HG02642 (cell line): Measurements from ENCODE around the gene CES5A.
"Not testable (repeated sequence)": the region's sequence is repeated elsewhere in the genome, so short reads cannot be mapped to it uniquely, and the experiment has no call there.

ENCODE experiments used
- ATAC-seq: cut with Tn5 transposase; IDR thresholded peaks from one replicate; pipeline ENCODE4 v1.9.1; 2021; ENCODE audit warnings: mild to moderate bottlenecking; ENCODE audit not compliant: unreplicated experiment, poor library complexity

The CES5A gene

GRCh38 chr16:55875273-55875672 is at the start of gene CES5A:
TSS of gene CES5A (minus strand) at chr16:55875373. CDS start at chr16:55875221, 152 bp downstream.
- no peak for ATAC-seq

GRCh38 chr16:55922662-55923061 is 47.5 kb upstream of the CES5A start:
- no peak for ATAC-seq

- ATAC-seq: no peak
These were observed 42.4 kb upstream of the CES5A start for GRCh38 chr16:55917373-55918160.

DNA sequence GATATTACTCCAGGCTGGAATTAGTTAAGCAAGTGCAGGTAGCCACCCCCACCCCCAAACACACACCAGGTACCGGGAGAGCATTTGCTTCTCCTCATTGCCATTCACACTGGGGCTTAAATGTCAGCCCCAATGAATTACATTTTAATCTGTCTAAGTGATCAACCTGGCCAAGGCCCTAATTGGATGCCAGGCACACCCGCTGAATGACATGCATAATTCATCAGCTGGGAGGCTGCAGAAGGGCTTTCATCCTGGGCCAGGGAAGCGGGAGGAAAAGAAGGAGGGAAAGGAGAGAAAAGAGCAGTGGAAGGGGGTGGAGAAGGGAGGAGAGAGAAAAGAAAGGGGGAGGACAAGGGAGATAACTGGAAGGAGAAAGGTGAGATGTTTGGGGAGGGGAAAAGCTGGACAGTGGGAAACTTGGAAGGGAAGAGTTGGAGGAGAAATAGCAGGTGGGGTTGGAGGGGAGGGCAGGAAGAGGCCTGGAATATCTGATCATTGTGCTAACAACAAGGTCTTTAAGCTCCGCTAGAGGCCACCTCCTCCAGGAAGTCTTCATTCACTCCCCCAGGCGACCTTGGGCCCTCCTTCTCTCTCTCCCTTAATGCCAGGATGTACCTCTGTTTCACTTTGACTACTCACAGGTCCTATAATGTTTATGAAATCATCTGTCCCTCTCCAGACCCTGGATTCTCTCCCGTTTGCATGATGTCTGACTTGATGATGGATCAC is 40.1 kb upstream of the CES5A start:
- ATAC-seq: no peak

DNA sequence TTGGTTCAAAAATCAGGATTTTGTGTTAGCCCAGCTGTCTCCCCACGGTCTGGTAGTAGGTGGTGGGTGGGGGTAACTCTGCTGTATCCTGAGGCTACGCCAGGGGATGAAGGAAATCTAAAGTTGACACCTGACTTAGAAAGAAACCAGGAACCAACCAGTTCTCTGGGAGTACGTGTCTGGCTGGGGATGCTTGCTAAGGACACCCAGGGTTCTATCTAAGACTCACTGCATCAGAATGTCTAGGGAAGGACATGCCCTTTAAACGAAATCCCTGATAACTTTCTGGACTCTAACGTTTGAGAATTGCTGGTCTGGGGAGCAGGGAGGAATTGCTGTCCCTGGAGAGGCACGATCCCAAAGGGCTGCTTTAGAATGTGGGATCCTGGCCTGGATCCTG is 39.2 kb upstream of the CES5A start:
- ATAC-seq: no peak

DNA sequence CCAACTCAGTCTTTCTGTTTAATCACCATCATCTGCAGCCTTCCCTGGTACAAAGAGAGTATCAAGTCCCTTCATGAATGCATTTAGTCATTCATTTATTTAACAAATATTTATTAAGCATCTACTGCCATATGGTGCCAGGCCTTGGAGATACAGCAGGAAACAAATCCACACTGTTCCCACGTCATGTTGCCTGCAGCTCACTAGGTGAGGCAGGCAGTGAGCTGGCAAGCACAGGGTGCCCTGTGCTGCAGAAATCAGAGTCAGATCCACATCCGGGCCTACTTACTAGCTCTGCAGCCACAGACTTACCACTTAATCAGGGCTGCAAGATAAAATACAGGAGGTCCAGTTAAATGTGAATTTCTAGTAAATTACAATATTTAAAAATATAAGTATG is 38.5 kb upstream of the CES5A start:
- no peak for ATAC-seq

DNA sequence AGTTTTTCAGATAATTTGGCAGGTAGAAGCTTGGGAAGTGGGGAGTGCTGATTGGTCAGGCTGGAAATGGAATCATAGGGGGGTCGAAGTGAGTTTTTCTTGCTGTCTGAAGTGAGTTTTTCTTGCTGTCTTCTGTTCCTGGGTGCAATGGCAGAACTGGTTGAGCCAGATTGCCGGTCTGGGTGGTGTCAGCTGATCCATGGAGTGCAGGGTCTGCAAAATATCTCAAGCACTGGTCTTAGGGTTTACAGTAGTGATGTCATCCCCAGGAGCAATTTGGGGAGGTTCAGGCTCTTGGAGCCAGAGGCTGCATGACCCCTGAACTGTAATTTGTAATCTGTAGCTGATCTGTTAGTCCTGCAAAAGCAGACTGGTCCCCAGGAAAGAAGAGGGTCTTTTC is 37.9 kb upstream of the CES5A start:
- not testable (repeated sequence) for ATAC-seq

DNA sequence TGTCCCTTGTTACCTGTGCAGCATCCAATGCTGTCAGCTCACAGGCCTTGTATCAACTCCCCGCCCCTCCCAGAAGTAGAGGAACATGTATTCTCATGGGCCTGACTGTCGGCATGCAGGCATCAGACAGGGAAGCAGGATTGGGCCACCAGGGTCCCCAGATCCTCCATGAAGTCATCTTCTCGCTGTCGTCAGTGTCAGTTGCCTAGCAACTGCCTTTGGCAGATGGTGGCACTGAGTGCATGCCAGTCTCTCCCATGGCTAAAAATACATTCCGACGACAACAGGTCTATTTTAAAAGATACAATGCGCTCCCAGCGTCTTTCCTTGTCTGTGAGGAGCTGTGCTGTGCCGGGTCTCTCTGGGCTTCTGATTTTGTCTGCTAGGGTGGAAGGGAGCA is 36.8 kb upstream of the CES5A start:
- no peak for ATAC-seq

GRCh38 chr16:55911616-55912015 is 36.4 kb upstream of the CES5A start:
- no peak for ATAC-seq

- ATAC-seq: no peak
These were observed 34.7 kb upstream of the CES5A start for GRCh38 chr16:55909876-55910275.

GRCh38 chr16:55908641-55909040 is 33.5 kb upstream of the CES5A start:
- no peak for ATAC-seq

DNA sequence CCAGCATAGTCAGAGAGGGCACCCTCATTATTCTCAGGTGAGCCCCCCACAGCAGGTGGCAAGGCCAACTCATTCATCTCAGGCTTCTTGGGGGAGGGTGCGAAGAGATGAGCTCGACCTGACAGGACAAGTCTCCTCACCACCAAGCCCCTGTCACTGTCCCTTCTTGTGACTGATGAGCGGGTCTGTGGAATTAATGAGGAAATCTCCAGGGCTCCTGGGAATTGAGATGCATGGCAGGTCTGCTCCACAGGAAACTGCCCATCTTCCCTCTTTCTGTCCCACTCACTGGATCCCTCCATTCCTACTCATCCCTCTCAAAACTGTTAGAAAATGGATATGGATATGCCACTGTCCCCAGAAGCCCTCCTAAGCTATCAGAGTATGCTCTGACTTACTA is 32.5 kb upstream of the CES5A start:
- ATAC-seq: no peak

DNA sequence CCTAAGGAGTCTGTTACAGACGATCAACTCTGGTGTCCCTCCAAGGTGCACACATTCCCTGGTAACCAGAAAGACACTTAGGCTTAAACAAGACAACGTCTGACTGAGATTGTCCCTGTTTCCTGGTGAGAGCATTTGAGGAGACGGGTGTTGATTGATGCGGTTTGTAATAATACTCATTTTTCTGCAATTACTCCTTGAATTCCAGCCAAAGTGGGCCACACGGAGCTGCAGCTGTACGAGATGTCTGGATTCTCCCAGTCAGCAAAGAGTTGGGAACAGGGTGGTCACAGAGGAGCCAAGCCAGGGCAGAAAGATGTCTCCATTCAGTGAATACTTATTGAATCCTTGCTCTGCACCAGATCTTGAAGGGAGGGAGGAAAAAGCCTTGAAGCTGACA is 30.9 kb upstream of the CES5A start:
- ATAC-seq: no peak

- ATAC-seq: no peak
These were observed 30.5 kb upstream of the CES5A start for GRCh38 chr16:55905651-55906050.

DNA sequence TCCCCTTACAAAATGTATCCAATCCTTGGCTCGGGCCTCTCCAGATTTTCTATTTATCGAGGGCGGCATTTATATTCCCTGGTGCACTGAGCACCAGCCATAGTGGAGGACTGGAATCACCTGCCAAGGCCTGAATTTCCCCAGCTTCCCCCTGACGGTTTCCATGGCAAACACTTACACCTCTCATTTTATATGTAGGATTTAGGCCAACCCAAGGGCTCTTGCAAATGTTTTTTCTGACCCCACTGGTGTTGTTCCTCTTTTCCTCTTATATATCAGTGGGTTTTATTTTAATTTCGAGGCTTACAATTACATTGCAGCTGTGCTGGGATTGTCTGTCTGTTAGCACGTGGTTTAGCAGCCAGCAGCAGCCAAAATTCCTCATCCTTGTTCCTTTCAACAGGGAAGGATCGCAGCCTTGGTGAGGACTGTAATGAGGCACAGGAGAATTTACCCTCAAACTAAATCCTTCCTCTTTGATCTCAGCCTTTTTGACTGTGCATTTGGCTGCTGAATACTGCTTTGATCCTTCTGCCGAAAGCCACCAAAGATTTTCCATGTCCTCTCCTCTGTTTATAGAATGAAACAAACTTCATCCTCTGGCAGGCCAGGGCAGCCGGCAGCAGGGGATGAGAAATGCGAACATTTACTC is 26.5 kb upstream of the CES5A start:
- no peak for ATAC-seq

DNA sequence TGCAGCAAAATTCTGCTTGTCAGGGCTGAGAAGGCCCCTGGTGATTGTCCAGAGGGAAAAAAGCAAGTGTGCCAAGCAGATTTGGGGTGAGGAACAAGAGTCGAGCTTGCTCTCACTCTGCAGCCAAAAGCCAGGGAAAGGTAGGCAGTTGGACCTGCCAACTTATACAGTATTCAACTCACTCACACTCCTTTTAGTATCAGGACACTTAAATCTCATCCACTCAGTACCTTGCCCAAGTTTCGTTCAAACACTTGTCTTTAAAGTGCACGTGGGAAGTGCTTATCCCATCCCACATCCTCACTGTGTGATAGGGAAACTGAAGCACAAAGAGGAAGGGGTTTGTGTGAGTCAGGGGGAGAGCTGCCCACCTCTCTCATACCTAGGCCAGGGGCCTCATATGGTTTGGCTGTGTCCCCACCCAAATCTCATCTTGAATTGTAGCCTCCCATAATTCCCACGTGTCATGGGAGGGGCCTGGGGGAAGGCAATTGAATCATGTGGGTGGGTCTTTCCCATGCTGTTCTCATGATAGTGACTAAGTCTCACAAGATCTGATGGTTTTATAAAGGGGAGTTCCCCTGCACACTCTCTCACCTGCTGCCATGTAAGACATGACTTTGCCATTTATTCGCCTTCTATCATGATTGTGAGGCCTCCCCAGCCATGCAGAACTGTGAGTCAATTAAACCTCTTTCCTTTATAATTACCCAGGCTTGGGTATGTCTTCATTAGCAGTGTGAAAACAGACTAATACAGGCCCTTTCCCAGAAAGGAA is 25.6 kb upstream of the CES5A start:
- no peak for ATAC-seq

DNA sequence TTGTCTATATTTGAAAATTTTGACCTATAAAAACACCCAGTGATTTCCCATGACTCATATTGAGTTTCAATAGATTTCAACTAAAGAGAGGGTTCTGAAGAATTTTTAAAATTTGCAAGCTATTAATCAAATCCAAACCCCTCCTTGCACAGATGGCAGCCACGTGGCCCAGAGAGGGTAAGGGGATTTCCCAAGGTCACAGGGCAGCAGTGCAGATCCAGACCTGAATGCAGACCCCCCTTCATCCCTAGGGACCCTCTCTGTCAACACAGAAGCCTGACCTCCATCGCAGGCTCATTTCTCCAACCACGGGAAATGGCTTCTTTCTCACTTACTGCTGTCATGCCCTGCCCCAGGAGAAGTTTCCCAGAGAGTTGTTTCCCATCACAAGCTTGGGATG is 24.7 kb upstream of the CES5A start:
- ATAC-seq: no peak

DNA sequence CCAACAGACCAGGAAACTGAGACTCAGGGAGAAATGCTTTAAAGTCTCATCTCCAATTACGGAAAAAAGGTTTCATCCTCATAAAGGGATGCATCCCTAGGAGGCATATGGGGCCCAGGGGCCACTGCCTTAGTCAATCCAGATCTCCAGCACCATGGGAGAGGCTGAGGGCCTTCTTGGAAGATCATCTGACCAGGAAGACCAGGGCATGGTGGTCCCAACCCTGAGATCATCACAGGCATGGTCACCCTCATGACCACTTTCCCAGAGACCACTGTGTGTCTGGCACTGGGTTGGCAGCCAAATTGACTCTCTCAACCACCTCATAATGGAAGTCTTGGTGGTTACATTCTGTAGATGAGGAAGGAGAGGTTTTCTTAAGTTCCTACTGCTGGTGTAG is 23.4 kb upstream of the CES5A start:
- ATAC-seq: no peak

DNA sequence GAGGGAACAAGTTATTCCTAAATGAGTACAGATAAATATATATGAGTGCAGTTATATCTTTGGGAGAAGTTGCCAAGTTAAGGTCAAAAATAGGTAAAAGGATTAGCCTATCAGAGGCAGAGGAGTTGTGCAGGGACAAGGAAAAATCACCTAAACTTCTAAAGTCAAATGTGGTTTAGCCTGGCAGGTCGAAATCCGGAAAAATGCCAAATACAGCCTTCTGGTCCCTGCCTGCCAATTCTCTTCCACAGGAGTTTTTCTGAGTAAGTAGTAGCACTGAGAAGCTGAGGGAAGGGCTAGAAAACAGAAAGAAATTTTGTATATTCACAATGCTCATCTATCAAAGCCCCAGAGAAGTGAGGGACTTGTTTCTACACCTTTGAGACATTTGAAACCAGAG is 17.6 kb upstream of the CES5A start:
- ATAC-seq: no peak

DNA sequence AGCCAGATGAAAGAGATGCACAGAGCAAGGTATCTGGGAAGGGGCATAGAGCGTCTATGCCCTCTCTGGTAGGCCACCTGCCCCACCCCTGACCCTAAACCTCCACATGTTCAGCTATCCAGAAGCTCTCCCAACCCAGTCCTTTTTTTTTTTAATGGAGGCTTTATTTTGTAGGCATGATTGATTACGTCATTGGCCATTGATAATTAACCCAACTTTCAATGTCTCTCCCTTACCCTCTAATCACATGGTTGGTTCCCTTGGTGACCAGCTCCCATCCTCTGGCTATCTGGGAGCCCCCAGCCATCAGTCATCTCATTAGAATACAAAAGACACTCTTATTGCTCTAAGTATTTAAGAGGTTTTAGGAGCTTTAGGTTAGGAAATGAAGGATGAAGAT is 14.3 kb upstream of the CES5A start:
- ATAC-seq: no peak

DNA sequence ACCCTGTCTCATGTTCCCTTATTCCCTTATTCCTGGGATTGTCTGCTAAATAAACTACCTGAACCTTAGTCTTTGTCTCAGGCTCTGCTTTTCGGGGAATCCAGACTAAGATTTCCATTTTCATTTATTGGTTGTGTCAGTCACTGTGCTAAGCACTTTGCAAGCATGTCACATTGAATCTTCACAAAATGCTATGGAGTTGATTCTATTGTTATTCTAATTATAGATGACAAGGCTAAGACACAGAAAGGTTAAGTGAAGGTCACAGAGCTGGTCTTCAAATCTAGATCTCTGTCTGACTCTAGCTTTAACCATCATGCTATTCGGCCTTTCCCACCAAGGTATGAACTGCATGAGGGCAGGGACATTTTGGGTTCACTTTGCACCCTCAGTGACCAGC is 13.4 kb upstream of the CES5A start:
- no peak for ATAC-seq
